Muscle layer of duodenum (tissue), 2 donors: ENCODE measurements around the gene SEC24A.
"Not testable (repeated sequence)": the region's sequence is repeated elsewhere in the genome, so short reads cannot be mapped to it uniquely, and the experiment has no call there.

ENCODE experiments used
- H3K27ac ChIP-seq: one replicate; pipeline ENCODE4 v1.7.0; 2013; ENCODE audit warnings: mild to moderate bottlenecking, low read length
- H3K27me3 ChIP-seq: one replicate; pipeline ENCODE4 v1.7.0; 2013; ENCODE audit warnings: low read depth, mild to moderate bottlenecking, control low read depth, low read length
- H3K36me3 ChIP-seq, 2 donors: one replicate each; pipeline ENCODE4 v1.7.0; 2013; ENCODE audit warnings: low read length in 2 of 2, control low read depth in 1 of 2, mild to moderate bottlenecking in 1 of 2; ENCODE audit not compliant: insufficient read depth in 2 of 2, control insufficient read depth in 1 of 2
- H3K4me1 ChIP-seq, 2 donors: one replicate each; pipeline ENCODE4 v1.7.0; 2013; ENCODE audit warnings: low read length in 2 of 2, mild to moderate bottlenecking in 2 of 2, control low read depth in 1 of 2, moderate library complexity in 1 of 2; ENCODE audit not compliant: insufficient read depth in 2 of 2, control insufficient read depth in 1 of 2
- H3K4me3 ChIP-seq, 2 donors: one replicate each; pipeline ENCODE4 v1.7.0; 2013; ENCODE audit warnings: low read length in 2 of 2, low read depth in 1 of 2, mild to moderate bottlenecking in 1 of 2
- H3K9me3 ChIP-seq, 2 donors: one replicate each; pipeline ENCODE4 v1.7.0; 2013; ENCODE audit warnings: low read length in 2 of 2, control low read depth in 1 of 2, mild to moderate bottlenecking in 1 of 2; ENCODE audit not compliant: control insufficient read depth in 1 of 2
- donor health status: healthy.

SEC24A gene

GRCh38 chr5:134651531-134651930 is 2.9 kb downstream of the SEC24A start:
- no peaks in the 10 kb centered on the region for H3K9me3 ChIP-seq
- H3K36me3 ChIP-seq = peaks cover 0 to 20% of the 10 kb centered on the region in 2 donors
- no peak overlapping the region for H3K27ac ChIP-seq
- no peak overlapping the region for H3K4me3 ChIP-seq
- H3K4me1 ChIP-seq = peaks cover 8 to 14% of the 10 kb centered on the region in 2 donors
- no peaks in the 10 kb centered on the region for H3K27me3 ChIP-seq

- H3K36me3 ChIP-seq = peaks cover 3 to 6% of the 10 kb centered on the region in 2 donors
- no peak overlapping the region for H3K27ac ChIP-seq
- H3K4me1 ChIP-seq = peaks cover 0 to 1% of the 10 kb centered on the region in 2 donors
- no peak overlapping the region for H3K4me3 ChIP-seq
- H3K27me3 ChIP-seq = no peaks in the 10 kb centered on the region
- H3K9me3 ChIP-seq = no peaks in the 10 kb centered on the region
Observed at GRCh38 chr5:134656690-134657089, 8.1 kb downstream of the SEC24A start.

GRCh38 chr5:134659456-134659855 is 10.9 kb downstream of the SEC24A start:
- Histone ChIP-seq H3K27ac (no peak overlapping the region), H3K36me3 (peaks cover 7 to 10% of the 10 kb centered on the region in 2 donors), H3K4me1 (no peaks in the 10 kb centered on the region)

GRCh38 chr5:134659922-134660321 is 11.3 kb downstream of the SEC24A start:
- H3K4me3 ChIP-seq = no peak overlapping the region
- H3K27me3 ChIP-seq = no peaks in the 10 kb centered on the region
- H3K4me1 ChIP-seq = no peaks in the 10 kb centered on the region
- H3K9me3 ChIP-seq = no peaks in the 10 kb centered on the region
- peaks cover 5 to 10% of the 10 kb centered on the region in 2 donors for H3K36me3 ChIP-seq
- no peak overlapping the region for H3K27ac ChIP-seq

More at GRCh38 chr5:134659456-134659855, 10.9 kb downstream of the SEC24A start:
- Histone ChIP-seq H3K4me3 (no peak overlapping the region), H3K9me3 (no peaks in the 10 kb centered on the region), H3K27me3 (no peaks in the 10 kb centered on the region)

GRCh38 chr5:134662971-134663370 is 14.4 kb downstream of the SEC24A start:
- Histone ChIP-seq H3K4me1 (no peaks in the 10 kb centered on the region), H3K27ac (no peak overlapping the region), H3K4me3 (no peak overlapping the region), H3K9me3 (no peaks in the 10 kb centered on the region), H3K36me3 (peaks cover 9 to 15% of the 10 kb centered on the region in 2 donors), H3K27me3 (no peaks in the 10 kb centered on the region)

GRCh38 chr5:134664448-134664847 is 15.9 kb downstream of the SEC24A start:
- H3K4me1 ChIP-seq = no peaks in the 10 kb centered on the region
- H3K36me3 ChIP-seq = peaks cover 9 to 15% of the 10 kb centered on the region in 2 donors
- no peak overlapping the region for H3K27ac ChIP-seq
- no peak overlapping the region for H3K4me3 ChIP-seq
- no peaks in the 10 kb centered on the region for H3K9me3 ChIP-seq
- H3K27me3 ChIP-seq = no peaks in the 10 kb centered on the region

DNA sequence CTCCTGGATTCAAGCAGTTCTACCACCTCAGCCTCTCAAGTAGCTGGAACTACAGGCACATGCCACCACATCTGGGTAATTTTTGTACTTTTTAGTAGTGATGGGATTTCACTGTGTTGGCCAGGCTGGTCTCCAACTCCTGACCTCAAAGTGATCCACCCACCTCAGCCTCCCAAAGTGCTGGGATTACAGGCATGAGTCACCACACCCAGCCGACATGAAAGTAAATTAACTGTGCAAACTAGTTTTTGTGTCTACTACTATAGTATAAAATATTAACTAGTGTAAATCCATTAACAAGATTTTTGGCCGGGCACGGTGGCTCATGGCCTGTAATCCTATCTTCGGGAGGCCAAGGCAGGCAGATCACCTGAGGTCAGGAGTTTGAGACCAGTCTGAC is 25.0 kb downstream of the SEC24A start:
- not testable (repeated sequence) for H3K4me1 ChIP-seq, H3K9me3 ChIP-seq, H3K27ac ChIP-seq, H3K27me3 ChIP-seq, H3K4me3 ChIP-seq
- peaks cover 43 to 64% of the 10 kb centered on the region in 2 donors for H3K36me3 ChIP-seq

DNA sequence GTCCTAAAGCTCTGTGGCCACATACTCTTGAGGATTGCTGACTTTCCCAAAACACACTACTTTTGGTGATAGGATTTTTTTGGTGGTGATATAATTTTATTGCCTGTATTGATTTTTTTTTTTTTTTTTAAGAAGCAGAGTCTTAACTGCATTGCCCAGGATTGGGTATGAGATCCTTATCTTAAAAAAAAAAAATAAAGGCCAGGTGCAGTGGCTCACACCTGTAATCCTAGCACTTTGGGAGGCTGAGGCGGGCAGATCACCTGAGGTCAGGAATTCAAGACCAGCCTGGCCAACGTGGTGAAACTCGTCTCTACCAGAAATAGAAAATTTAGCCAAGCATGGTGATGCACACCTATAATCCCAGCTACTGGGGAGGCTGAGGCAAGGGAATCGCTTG is 28.8 kb downstream of the SEC24A start:
- H3K4me1 ChIP-seq, H3K27me3 ChIP-seq, H3K4me3 ChIP-seq, H3K27ac ChIP-seq, H3K9me3 ChIP-seq: not testable (repeated sequence)
- peaks cover 51 to 69% of the 10 kb centered on the region in 2 donors for H3K36me3 ChIP-seq

- not testable (repeated sequence) for H3K4me1 ChIP-seq, H3K4me3 ChIP-seq
- H3K36me3 ChIP-seq = peaks cover 33 to 76% of the 10 kb centered on the region in 2 donors
Observed at GRCh38 chr5:134690144-134690543, 41.6 kb downstream of the SEC24A start.

DNA sequence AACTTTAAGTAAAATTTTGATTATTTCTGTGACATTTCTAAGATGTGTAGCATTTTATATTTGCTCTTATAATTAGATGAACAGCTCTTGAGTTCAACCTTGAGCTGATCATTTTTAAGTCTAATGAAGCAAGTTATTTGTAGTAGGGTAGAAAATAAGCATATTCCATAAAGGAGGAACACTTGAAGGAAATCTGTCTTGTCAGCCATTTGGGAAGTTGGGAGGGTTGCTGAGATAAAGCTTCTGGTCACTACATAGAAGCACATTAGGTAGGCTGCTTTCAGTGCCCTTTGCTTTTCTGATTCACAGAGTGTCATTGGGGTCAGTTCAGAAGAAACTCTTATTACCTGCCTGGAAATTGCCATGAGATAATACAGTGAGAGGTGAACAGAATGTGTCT is 44.1 kb downstream of the SEC24A start:
- no peaks in the 10 kb centered on the region for H3K27me3 ChIP-seq
- H3K27ac ChIP-seq = no peak overlapping the region
- H3K4me3 ChIP-seq = no peak overlapping the region
- H3K4me1 ChIP-seq = no peaks in the 10 kb centered on the region
- no peaks in the 10 kb centered on the region for H3K9me3 ChIP-seq
- peaks cover 27 to 57% of the 10 kb centered on the region in 2 donors for H3K36me3 ChIP-seq

More at GRCh38 chr5:134690144-134690543, 41.6 kb downstream of the SEC24A start:
- not testable (repeated sequence) for H3K27ac ChIP-seq, H3K9me3 ChIP-seq, H3K27me3 ChIP-seq

DNA sequence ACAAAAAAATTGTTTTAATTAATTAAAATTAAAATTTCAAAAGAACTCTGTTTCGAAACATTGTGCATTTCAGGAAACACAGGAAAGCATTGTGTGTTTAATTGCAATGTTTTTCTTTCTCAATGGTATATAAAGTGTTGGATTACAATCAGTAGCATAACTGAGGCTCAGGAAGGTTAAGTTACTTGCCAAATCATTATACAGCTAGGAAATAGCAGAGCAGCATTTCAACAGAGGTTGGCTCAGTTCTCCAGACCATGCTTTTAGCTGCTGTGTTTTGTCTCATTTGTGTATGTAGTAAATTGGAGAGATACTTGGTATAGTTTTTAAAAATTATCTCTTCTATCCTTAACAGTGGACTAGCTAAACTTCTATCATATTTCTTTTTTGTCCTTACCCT is 59.7 kb downstream of the SEC24A start:
- Histone ChIP-seq H3K4me1 (no peaks in the 10 kb centered on the region), H3K4me3 (no peak overlapping the region), H3K27ac (no peak overlapping the region), H3K36me3 (peaks cover 30 to 59% of the 10 kb centered on the region in 2 donors), H3K27me3 (no peaks in the 10 kb centered on the region), H3K9me3 (no peaks in the 10 kb centered on the region)

GRCh38 chr5:134714120-134714519 is 65.5 kb downstream of the SEC24A start:
- H3K4me3 ChIP-seq = no peak overlapping the region
- peaks cover 27 to 53% of the 10 kb centered on the region in 2 donors for H3K36me3 ChIP-seq
- H3K9me3 ChIP-seq = no peaks in the 10 kb centered on the region
- no peak overlapping the region for H3K27ac ChIP-seq
- no peaks in the 10 kb centered on the region for H3K4me1 ChIP-seq
- H3K27me3 ChIP-seq = no peaks in the 10 kb centered on the region
